ENCODE data around the gene TK2.

The TK2 gene

GRCh38 chr16:66460703-66461102 lies 89.2 kb downstream of the TK2 start:
- no peak for DNase-seq

- no peak for DNase-seq
Measured at GRCh38 chr16:66459878-66460277, 90.0 kb downstream of the TK2 start.

GRCh38 chr16:66458853-66459252 lies 91.1 kb downstream of the TK2 start:
- DNase-seq = no peak

GRCh38 chr16:66458292-66458691 lies 91.6 kb downstream of the TK2 start:
- DNase-seq = no peak
